SU-DHL-6 (cell line): ENCODE data around the gene AIMP2.
"Not testable (repeated sequence)": the region's sequence is repeated elsewhere in the genome, so short reads cannot be mapped to it uniquely, and the experiment has no call there.

Source experiments
- H2AFZ ChIP-seq: fragments of 200-600 bp; sonication (generic); 2 replicates; pipeline ENCODE4 v1.6.1; 2014; ENCODE audit warnings: low read depth, mild to moderate bottlenecking, moderate library complexity, mixed read lengths, antibody characterized with exemption, low read length; ENCODE audit not compliant: severe bottlenecking
- H3F3A ChIP-seq: fragments of 200-600 bp; shearing (Covaris generic); 2 replicates; pipeline ENCODE4 v1.6.0; 2016; ENCODE audit warnings: antibody characterized with exemption, mild to moderate bottlenecking; ENCODE audit not compliant: insufficient read depth
- H3K27ac ChIP-seq: fragments of 200-600 bp; sonication (generic); 2 replicates; pipeline ENCODE4 v1.5.1; 2016; ENCODE audit warnings: low read depth, mild to moderate bottlenecking, low read length, moderate library complexity, mixed read lengths
- H3K27me3 ChIP-seq: fragments of 200-600 bp; sonication (generic), shearing (Covaris generic); 2 replicates; pipeline ENCODE4 v1.6.0; 2014; ENCODE audit warnings: mild to moderate bottlenecking, low read length
- H3K36me3 ChIP-seq: fragments of 200-600 bp; sonication (generic); 2 replicates; pipeline ENCODE4 v1.6.1; 2014; ENCODE audit warnings: mild to moderate bottlenecking, low read length, mixed read lengths
- H3K4me2 ChIP-seq: fragments of 300-600, 200-600 bp; shearing (Covaris generic), sonication (generic); 2 replicates; pipeline ENCODE4 v1.6.0; 2014; ENCODE audit warnings: low read length, low read depth, mild to moderate bottlenecking; ENCODE audit not compliant: poor library complexity, severe bottlenecking
- H3K4me3 ChIP-seq: fragments of 200-600 bp; sonication (generic); 2 replicates; pipeline ENCODE4 v1.5.1; 2014; ENCODE audit warnings: antibody characterized with exemption, low read length, mild to moderate bottlenecking, mixed read lengths; ENCODE audit not compliant: insufficient read depth, poor library complexity, severe bottlenecking
- H3K79me2 ChIP-seq: fragments of 200-600 bp; sonication (generic); 2 replicates; pipeline ENCODE4 v1.6.1; 2014; ENCODE audit warnings: mild to moderate bottlenecking, low read length, moderate library complexity; ENCODE audit not compliant: insufficient read depth
- H3K9ac ChIP-seq: fragments of 200-600 bp; sonication (generic); 2 replicates; pipeline ENCODE4 v1.7.0; 2014; ENCODE audit warnings: mild to moderate bottlenecking, low read length
- H3K9me2 ChIP-seq: fragments of 200-600 bp; sonication (generic); replicated peaks from 2 replicates; pipeline ENCODE4 v1.6.1; 2014; ENCODE audit warnings: low read length; ENCODE audit not compliant: insufficient read depth
- H3K9me3 ChIP-seq: fragments of 200-600 bp; sonication (generic); 2 replicates; pipeline ENCODE4 v1.6.1; 2014; ENCODE audit warnings: low read length, mixed read lengths; ENCODE audit not compliant: insufficient read depth
- H4K20me1 ChIP-seq: fragments of 200-600 bp; sonication (generic); 2 replicates; pipeline ENCODE4 v1.6.1; 2014; ENCODE audit warnings: low read depth, mild to moderate bottlenecking, antibody characterized with exemption, low read length, moderate library complexity, mixed read lengths
- EZH2phosphoT487 ChIP-seq: fragments of 200-600 bp; sonication (generic), shearing (Covaris generic); conservative IDR thresholded peaks from 2 replicates; pipeline ENCODE4 v1.6.1; 2018; ENCODE audit warnings: mild to moderate bottlenecking, antibody characterized with exemption, low read length, moderate library complexity, mixed read lengths
- TF ChIP-seq, protein P1 (sequence below): fragments of 200-600 bp; sonication (generic); IDR thresholded peaks from one replicate; pipeline ENCODE4 v1.5.1; 2017; ENCODE audit warnings: antibody characterized with exemption, mild to moderate bottlenecking, low read length, moderate library complexity; ENCODE audit not compliant: insufficient read depth, poor library complexity, severe bottlenecking

AIMP2 gene

GRCh38 chr7:6008668-6009611, at the start of gene AIMP2, which contains the start of gene PMS2:
Gene AIMP2, plus strand, starts transcription at chr7:6009272. Its CDS starts 92 bp downstream, at chr7:6009364.
Gene PMS2, minus strand, starts transcription at chr7:6009049. Its CDS starts 30 bp downstream, at chr7:6009019.
- no peaks in the 10 kb centered on the region for H3K27me3 ChIP-seq
- H3K79me2 ChIP-seq = peaks cover 60% of the 10 kb centered on the region
- 0 out of 2 replicates have a peak, but pooled peaks cover 3% of the 10 kb centered on the region for H3K36me3 ChIP-seq
- H3K9me2 ChIP-seq = no peaks in the 10 kb centered on the region
- peaks cover 25% of the 10 kb centered on the region for H3F3A ChIP-seq
- no peaks in the 10 kb centered on the region for H3K9me3 ChIP-seq
- peak within 1 kb of the TSS; percentile 84 for H3K9ac ChIP-seq
- H3K27ac ChIP-seq = peak within 1 kb of the TSS; percentile 77
- H3K4me2 ChIP-seq = peak within 1 kb of the TSS; percentile 92
- TF ChIP-seq, protein P1, sequence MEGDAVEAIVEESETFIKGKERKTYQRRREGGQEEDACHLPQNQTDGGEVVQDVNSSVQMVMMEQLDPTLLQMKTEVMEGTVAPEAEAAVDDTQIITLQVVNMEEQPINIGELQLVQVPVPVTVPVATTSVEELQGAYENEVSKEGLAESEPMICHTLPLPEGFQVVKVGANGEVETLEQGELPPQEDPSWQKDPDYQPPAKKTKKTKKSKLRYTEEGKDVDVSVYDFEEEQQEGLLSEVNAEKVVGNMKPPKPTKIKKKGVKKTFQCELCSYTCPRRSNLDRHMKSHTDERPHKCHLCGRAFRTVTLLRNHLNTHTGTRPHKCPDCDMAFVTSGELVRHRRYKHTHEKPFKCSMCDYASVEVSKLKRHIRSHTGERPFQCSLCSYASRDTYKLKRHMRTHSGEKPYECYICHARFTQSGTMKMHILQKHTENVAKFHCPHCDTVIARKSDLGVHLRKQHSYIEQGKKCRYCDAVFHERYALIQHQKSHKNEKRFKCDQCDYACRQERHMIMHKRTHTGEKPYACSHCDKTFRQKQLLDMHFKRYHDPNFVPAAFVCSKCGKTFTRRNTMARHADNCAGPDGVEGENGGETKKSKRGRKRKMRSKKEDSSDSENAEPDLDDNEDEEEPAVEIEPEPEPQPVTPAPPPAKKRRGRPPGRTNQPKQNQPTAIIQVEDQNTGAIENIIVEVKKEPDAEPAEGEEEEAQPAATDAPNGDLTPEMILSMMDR = no peak
- TF ChIP-seq EZH2phosphoT487 = no peak
- peak within 1 kb of the TSS; percentile 81 for H3K4me3 ChIP-seq
- peak within 1 kb of the TSS; percentile 68 for H2AFZ ChIP-seq
- no peaks in the 10 kb centered on the region for H4K20me1 ChIP-seq

DNA sequence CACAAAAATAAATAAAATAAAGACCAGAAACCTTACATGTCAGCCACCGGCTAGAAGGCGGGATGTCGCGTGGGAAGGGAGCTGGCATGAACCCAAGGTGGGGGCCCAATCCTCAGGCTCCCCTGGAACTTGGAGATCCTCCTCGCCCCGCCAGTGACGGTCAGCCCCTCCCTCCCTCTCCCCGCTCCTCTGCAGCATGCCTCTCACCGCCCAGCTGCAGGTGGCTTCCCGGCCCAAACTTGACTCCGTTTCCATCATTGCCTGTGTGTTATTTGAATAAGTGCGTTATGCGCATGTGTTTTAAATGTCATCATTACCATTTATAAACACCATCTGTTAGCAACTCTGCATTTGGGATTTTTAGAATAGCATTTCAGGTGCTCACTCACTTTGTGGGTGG, 45.9 kb upstream of the AIMP2 start:
- not testable (repeated sequence) for H3F3A ChIP-seq, H3K4me2 ChIP-seq, H3K27me3 ChIP-seq, H2AFZ ChIP-seq, H3K9me2 ChIP-seq, H3K36me3 ChIP-seq, H3K9ac ChIP-seq, H3K9me3 ChIP-seq, H4K20me1 ChIP-seq, H3K4me3 ChIP-seq, H3K79me2 ChIP-seq, H3K27ac ChIP-seq

DNA sequence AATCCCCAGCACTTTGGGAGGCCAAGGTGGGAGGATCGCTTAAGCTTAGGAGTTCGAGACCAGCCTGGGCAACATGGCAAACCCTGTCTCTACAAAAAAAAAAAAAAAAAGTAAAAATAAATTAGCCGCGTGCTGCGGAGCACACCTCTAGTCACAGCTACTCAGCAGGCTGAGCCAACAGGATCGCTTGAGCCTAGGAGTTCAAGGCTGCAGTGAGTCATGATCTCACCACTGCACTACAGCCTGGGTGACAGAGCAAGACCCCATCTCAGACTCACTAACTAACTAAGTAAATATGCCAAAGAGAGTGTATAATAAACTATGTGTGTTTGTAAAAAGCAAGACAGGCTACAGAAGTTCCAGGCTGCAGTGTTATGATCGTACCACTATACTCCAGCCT, 45.3 kb upstream of the AIMP2 start:
- not testable (repeated sequence) for H3K9me3 ChIP-seq, H2AFZ ChIP-seq, H3K9me2 ChIP-seq, H3K27ac ChIP-seq, H3K9ac ChIP-seq, H3K36me3 ChIP-seq, H4K20me1 ChIP-seq, H3K4me3 ChIP-seq, H3K27me3 ChIP-seq, H3K4me2 ChIP-seq, H3F3A ChIP-seq, H3K79me2 ChIP-seq

- H3K9me3 ChIP-seq, H3K4me2 ChIP-seq, H3K36me3 ChIP-seq, H3K79me2 ChIP-seq, H3K4me3 ChIP-seq, H3K9me2 ChIP-seq, H3F3A ChIP-seq, H3K27me3 ChIP-seq, H3K27ac ChIP-seq, H3K9ac ChIP-seq, H4K20me1 ChIP-seq, H2AFZ ChIP-seq: not testable (repeated sequence)
Measured at GRCh38 chr7:5970347-5970911, 38.6 kb upstream of the AIMP2 start, which contains the start of gene RSPH10B. Gene RSPH10B, minus strand, starts transcription at chr7:5970689. Its CDS starts 3,573 bp downstream, at chr7:5967116.

DNA sequence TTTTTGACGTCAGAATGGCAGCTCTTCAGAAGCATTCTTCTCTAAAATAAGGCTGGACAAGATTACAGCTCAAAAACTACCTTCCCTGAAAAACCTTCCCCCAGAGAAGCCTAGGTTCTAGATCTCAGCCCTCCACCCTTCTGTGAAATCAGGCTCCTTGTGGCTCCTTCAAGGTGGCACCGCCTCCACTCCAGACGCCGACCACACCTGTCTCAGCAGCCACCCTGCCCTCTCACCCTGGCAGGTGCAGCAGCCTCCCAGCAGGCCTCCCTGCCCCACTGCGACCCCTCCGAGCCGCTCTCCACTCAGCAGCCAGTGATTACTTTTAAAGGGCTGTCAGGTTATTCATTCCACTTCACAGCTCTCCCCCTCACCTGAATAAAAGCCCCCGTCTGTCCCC, 35.5 kb upstream of the AIMP2 start:
- H2AFZ ChIP-seq, H3K9me2 ChIP-seq, H3K4me3 ChIP-seq, H3K79me2 ChIP-seq, H3K9me3 ChIP-seq, H3K36me3 ChIP-seq, H3K27me3 ChIP-seq, H4K20me1 ChIP-seq, H3F3A ChIP-seq, H3K27ac ChIP-seq, H3K4me2 ChIP-seq, H3K9ac ChIP-seq: not testable (repeated sequence)

GRCh38 chr7:5979680-5980314, 29.3 kb upstream of the AIMP2 start:
- H3F3A ChIP-seq, H3K4me3 ChIP-seq, H3K9me3 ChIP-seq, H3K4me2 ChIP-seq, H3K27me3 ChIP-seq, H2AFZ ChIP-seq, H3K79me2 ChIP-seq, H3K36me3 ChIP-seq, H3K27ac ChIP-seq, H3K9me2 ChIP-seq, H3K9ac ChIP-seq, H4K20me1 ChIP-seq: not testable (repeated sequence)
